Measurements from ENCODE around the gene GRIN1.
"Not testable (repeated sequence)": the region's sequence is repeated elsewhere in the genome, so short reads cannot be mapped to it uniquely, and the experiment has no call there.

The GRIN1 gene

DNA sequence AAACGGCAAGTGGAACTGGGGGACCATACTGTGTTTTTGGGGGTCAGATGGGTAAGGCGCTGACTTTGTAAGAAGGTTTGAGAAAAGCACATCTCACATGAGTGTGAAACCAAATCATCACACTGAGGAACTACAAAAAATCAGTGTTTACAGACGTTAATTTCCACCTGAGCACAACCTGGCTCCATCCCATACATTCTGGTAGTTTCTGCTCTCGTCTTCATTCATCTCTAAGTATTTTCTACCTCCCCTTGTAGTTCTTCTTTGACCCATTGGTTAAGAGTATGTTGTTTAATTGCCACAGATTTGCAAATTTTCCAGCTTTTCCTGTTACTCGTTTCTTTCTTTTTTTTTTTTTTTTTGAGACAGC is 15.5 kb upstream of the GRIN1 start:
- ChIA-PET POLR2A (no interaction called here), CTCF (interaction anchor here (0.6 to 3.9 kb wide), 6 partner anchors 8 to 119 kb away, joined by 3 to 28 read pairs (median 4); partner anchors contain the start of genes RNF224 and TPRN)
- DNase-seq (ENCODE audit: low read depth, low spot score) = no peak
- no peak overlapping the region for H3K4me3 ChIP-seq (ENCODE audit: low read depth, low read length)
- TF ChIP-seq, protein P1, sequence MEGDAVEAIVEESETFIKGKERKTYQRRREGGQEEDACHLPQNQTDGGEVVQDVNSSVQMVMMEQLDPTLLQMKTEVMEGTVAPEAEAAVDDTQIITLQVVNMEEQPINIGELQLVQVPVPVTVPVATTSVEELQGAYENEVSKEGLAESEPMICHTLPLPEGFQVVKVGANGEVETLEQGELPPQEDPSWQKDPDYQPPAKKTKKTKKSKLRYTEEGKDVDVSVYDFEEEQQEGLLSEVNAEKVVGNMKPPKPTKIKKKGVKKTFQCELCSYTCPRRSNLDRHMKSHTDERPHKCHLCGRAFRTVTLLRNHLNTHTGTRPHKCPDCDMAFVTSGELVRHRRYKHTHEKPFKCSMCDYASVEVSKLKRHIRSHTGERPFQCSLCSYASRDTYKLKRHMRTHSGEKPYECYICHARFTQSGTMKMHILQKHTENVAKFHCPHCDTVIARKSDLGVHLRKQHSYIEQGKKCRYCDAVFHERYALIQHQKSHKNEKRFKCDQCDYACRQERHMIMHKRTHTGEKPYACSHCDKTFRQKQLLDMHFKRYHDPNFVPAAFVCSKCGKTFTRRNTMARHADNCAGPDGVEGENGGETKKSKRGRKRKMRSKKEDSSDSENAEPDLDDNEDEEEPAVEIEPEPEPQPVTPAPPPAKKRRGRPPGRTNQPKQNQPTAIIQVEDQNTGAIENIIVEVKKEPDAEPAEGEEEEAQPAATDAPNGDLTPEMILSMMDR (IDR thresholded peaks at IDR 0.05; ENCODE audit: insufficient read depth, low read length, missing control alignments) = no peak

DNA sequence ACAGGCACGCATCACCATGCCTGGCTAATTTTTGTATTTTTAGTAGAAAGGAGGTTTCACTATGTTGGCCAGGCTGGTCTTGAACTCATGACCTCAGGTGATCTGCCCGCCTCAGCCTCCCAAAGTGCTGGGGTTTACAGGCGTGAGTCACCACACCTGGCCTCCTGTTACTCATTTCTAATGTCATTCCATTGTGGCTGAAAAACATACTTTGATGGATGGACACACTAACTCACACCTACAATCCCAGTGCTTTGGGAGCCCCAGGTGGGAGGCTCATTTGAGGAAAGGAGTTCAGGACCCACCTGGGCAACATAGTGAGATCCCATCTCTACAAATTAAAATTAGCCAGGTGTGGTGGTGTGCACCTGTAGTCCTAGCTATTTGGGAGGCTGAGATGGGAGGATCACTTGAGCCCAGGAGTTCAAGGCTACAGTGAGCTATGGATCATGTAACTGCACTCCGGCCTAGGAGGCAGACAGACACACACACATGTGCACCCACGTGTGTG is 14.9 kb upstream of the GRIN1 start:
- H3K4me3 ChIP-seq (ENCODE audit: low read depth, low read length); POLR2A ChIA-PET; DNase-seq (ENCODE audit: low read depth, low spot score): not testable (repeated sequence)
- CTCF ChIA-PET = interaction anchor here (0.6 to 3.9 kb wide), 4 partner anchors 9 to 112 kb away, joined by 3 to 28 read pairs (median 4); partner anchors contain the start of genes RNF224 and TPRN

DNA sequence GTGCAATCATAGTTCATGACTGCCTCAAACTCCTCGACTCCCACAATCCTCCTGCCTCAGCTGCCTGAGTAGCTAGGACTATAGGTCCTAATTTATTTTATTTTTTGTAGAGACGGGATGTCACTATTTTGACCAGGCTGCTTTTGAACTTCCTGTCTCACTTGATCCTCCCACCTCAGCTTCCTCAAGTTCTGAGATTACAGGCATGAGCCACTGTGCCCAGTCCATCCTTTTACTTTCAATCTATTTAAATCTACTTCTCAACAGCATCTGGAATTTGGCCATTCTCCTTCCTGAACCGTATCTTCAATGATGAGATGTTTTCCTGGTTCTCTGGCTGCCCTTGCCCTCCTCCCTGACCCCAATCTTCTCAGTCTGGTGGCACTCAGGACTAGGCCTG is 12.2 kb upstream of the GRIN1 start:
- no peak for DNase-seq (ENCODE audit: low read depth, low spot score)
- TF ChIP-seq, protein P1 (IDR thresholded peaks at IDR 0.05; ENCODE audit: insufficient read depth, low read length, missing control alignments) = no peak
- no peak overlapping the region for H3K4me3 ChIP-seq (ENCODE audit: low read depth, low read length)
- CTCF ChIA-PET = interaction anchor here (1.0 to 1.6 kb wide), 4 partner anchors 13 to 110 kb away, joined by 3 to 7 read pairs (median 4); partner anchors contain the start of gene RNF224
- POLR2A ChIA-PET = no interaction called here

DNA sequence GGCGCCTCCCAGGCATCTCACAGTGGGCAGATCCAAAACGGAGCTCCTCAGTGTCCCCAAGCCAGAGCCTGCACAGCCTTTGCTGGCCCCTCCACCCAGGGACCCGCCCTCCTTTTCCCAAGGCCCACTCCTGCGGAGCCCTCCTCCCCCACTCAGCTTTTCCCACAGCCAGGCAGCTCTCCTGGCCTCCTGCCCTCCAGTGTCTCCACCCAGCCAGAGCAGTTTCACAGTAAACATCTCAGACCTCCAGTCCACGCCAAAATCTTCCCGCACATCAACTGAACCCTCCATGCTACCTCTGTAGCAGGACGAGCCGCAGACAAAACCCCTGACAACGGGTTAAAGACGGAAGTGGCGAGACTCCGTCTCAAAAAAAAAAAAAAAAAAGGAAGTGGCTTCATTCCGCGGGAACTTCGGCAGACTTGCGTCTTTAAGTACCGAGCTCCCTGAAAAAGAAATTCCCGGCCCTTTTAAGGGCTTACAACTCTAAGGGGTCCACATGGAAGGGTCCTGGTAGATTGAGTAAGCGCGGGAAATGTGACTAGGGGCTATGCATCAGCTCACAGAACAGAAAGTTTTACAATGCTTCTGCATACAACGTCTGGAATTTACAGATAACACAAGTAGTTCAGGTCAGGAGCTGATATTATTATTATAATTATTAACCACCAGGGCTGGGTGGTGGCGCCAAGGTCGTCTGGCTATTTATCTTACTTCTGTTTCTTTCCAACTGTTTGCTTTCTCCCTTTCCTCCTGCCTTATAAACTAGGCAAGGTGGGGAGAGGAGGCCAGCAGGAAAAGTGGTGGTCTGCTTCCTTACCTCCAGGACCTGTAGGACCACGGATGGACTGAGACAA is 11.4 kb upstream of the GRIN1 start:
- DNase-seq (ENCODE audit: low read depth, low spot score) = no peak
- ChIA-PET POLR2A (no interaction called here), CTCF (interaction anchor here (1.0 to 1.6 kb wide), 4 partner anchors 14 to 109 kb away, joined by 3 to 7 read pairs (median 4); partner anchors contain the start of gene RNF224)
- H3K4me3 ChIP-seq (ENCODE audit: low read depth, low read length) = no peak overlapping the region; the same call in 1 of the 2 replicates
- TF ChIP-seq, protein P1 (IDR thresholded peaks at IDR 0.05; ENCODE audit: insufficient read depth, low read length, missing control alignments) = no peak

DNA sequence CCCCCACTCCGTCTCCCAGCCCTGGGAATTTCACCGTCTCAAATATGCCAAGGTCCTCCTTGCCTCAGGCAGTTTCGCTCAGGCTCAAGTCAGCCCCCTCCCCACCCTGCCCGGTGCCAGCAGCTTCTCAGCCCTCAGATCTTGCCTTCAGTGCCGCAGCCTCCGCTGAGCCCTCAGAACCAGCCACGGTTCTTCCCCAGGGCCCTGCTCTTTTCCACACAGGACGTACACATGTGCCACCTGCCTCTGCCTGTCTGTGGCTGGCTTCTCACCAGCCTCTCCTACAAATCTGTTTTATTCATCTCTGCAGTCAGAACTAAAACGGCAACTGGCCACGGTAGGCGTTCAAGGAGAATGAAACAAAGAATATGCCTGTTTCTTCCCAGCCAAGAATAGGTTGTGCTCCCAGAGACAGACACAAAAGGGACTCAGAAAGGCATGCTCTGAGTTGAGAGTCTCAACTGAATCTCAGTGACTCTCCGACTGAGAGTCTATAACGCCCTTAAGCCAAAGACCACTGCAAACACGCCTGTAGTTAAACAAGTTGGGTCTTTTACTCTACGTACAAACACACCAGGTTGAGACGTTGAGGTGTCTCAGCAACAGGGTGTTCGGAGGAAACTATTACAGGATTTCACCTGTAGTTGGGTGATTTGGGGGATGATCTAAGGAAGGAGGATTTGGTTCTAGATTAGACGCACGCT is 10.6 kb upstream of the GRIN1 start:
- TF ChIP-seq, protein P1 (IDR thresholded peaks at IDR 0.05; ENCODE audit: insufficient read depth, low read length, missing control alignments) = no peak
- CTCF ChIA-PET = interaction anchor here (1.2 to 3.2 kb wide), 4 partner anchors 10 to 108 kb away, joined by 3 to 17 read pairs (median 6); partner anchors contain the start of genes GRIN1 and RNF224
- POLR2A ChIA-PET = interaction anchor here (0.6 kb wide), 1 partner anchor 21 kb away, joined by 3 read pairs; no protein-coding TSS in a partner anchor
- H3K4me3 ChIP-seq (ENCODE audit: low read depth, low read length) = peak overlapping the region; percentile 81
- DNase-seq (ENCODE audit: low read depth, low spot score) = no peak

DNA sequence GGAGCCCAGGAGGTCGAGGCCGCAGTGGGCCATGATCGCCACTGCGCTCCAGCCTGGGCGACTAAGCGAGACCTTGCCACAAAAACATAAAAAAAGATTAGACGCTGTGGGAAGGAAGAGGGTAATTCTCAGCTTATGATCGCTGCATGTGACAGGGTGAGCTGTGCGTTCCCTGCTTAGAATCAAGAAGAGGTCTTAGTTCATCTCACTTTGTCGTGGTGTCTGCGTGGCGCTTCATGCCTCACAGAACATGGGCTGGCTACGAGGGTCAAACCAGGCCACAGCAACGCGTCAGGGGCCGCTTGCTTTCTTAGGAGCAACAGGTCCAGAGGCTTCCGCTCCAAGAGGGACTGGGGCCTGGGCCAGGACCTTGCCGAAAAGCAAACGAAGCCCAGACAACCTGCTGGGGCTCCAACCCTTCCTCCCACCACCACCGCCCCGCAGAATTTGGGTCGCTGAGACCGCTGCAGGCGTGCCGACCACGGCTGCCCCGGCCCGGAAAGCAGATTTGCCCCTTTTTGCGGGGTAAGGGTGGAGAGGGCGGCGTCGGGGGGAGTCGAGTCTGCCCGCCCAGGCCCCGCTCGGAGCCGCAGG is 10.0 kb upstream of the GRIN1 start:
- ChIA-PET CTCF (interaction anchor here (0.9 to 3.2 kb wide), 7 partner anchors 9 to 121 kb away, joined by 3 to 17 read pairs (median 4); partner anchors contain the start of gene GRIN1), POLR2A (interaction anchor here (0.6 to 1.6 kb wide), 10 partner anchors 15 to 117 kb away, joined by 3 to 10 read pairs (median 4); partner anchors contain the start of genes ANAPC2, MAN1B1, RNF224 and SSNA1)
- TF ChIP-seq, protein P1 (IDR thresholded peaks at IDR 0.05; ENCODE audit: insufficient read depth, low read length, missing control alignments) = no peak
- H3K4me3 ChIP-seq (ENCODE audit: low read depth, low read length) = peak overlapping the region; percentile 81
- no peak for DNase-seq (ENCODE audit: low read depth, low spot score)

All from AG04449 (cell line).